Left ventricle myocardium superior (tissue), 1 donor: ENCODE measurements around the gene IFIT1. TPM values are rescaled to one million over a fixed set of nuclear protein-coding genes. Genes with fewer than 3 reads are reported as not detected.
A peak's percentile ranks its signal among the peaks of the same experiment; 100 is the strongest.
"Not testable (repeated sequence)": the region's sequence is repeated elsewhere in the genome, so short reads cannot be mapped to it uniquely, and the experiment has no call there.

Experiments
- ATAC-seq: fragments of 200-7000 bp; cut with Tn5 transposase; one replicate; pipeline ENCODE4 v1.9.1; 2020; ENCODE audit warnings: mild to moderate bottlenecking, moderate library complexity
- DNase-seq: peaks from one replicate; pipeline ENCODE4 v3.0.0-alpha.2; 2020
- intact Hi-C: fragments of 100-400 bp; cut with micrococcal nuclease; formaldehyde crosslinking; loops from one replicate; pipeline ENCODE4 v1.11.0; 2022
- long read RNA-seq: library from polyadenylated mRNA; unstranded; transcript quantifications from one replicate; pipeline ENCODE4 v2.0.0, GENCODE V29; 2021
- total RNA-seq: library from RNA; stranded (reverse); fragmentation: NEBNext Ultra II Directional; extraction: Animal tissue kit (Norgen Biotek cat#: 25700); gene quantifications from one replicate; pipeline ENCODE4 v1.2.1, GENCODE V29; 2021
- donor health status: DM: no; HTN: yes; CAD: no; lungs with severe emphysema.

Gene IFIT1
- 48.0 TPM for total RNA-seq
- long read RNA-seq, transcript IFIT1-201 (2 exons, 1,880 nt): major isoform, 57 of 63 reads
- long read RNA-seq, partial matches to known transcripts: 2 of 63 reads
- long read RNA-seq, other reads (novel, unspliced or antisense): 4 of 63 reads

DNA sequence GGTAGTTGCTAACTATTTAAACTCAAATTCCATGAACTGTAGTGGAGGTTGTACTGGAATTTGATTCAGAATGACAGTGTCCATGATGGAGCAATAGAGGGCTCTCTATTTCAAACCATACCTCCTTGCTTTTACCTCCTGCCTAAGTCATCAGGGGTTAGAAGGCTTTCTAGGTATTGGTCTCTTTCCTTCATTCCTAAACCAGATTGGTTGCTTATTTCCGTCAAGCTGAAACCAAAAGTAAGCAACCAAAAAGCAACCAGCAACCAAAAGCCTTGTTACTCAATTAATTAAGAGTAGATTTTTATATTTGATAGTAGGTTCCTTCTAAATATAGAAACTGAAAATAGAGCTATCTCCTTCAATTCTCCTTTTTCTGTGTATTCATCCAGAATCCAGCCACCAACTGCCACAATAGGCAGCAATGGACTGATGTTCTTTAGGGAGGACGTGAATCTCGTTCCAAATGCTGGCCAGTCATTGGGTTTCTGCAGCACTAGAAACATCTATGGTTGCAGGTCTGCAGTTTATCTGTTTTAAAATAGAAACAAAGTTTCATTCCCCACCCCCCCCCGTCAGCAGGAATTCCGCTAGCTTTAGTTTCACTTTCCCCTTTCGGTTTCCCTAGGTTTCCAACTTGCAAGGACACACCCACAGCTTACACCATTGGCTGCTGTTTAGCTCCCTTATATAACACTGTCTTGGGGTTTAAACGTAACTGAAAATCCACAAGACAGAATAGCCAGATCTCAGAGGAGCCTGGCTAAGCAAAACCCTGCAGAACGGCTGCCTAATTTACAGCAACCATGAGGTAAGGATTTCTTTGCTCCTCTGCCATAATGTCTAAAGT is at the start of gene IFIT1:
IFIT1 (plus strand) TSS at position 717 of the 850 bp plus-strand sequence; CDS start at position 807, 90 bp downstream.
- intact Hi-C loops: no loop called here
- no peak for DNase-seq
- peak; percentile 95 for ATAC-seq

- intact Hi-C loops: no loop called here
- no peak for ATAC-seq
- DNase-seq: no peak
Observed at GRCh38 chr10:89343089-89343767, 49.2 kb upstream of the IFIT1 start.

DNA sequence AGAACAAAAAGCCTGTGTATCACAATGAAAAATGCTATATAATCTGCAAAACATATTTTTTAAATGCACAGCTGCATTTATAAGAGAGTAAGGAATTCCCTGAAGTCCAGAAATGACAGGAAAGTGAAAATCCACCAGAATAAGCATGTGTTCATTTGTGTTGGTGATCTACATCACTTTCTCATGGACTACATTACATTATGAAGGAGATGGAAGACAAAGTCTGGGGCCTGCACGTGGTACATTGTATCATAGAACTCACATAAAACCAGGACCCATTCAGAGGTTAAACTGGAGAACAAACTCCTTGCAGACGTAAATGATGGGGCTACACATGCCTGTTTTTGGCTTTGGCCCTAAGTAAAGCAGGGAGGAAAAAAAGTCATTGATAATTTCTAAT is 48.3 kb upstream of the IFIT1 start:
- no peak for DNase-seq
- no peak for ATAC-seq
- intact Hi-C loops: no loop called here

DNA sequence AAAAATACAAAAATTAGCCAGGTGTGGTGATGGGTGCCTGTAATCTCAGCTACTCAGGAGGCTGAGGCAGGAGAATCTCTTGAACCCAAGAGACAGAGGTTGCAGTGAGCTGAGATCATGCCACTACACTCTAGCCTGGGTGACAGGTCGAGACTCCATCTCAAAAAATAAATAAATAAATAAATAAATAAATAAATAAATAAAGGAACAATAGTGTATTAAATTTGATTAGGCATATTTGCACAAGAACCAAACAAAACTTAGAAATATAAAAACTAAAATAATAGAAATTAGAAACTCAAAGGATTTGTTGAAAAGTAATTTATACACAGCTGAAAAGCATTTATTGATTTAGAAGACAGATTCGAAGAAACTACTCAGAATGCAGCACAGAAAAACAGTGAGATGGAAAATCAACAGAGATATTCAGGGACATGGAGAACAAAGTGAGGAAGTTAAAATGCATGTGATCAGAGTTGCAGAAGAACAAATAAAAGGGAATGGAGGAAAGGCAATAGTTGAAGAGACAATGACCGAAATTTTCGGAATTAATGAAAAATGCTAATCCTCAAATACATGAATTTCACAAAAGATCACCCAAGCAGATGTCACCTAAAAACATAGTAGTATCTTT is 46.9 kb upstream of the IFIT1 start:
- DNase-seq (no peak), ATAC-seq (no peak)
- intact Hi-C loops: no loop called here

GRCh38 chr10:89346405-89347254 is 45.8 kb upstream of the IFIT1 start:
- ATAC-seq: peak; percentile 33
- DNase-seq: no peak
- intact Hi-C loops: no loop called here

DNA sequence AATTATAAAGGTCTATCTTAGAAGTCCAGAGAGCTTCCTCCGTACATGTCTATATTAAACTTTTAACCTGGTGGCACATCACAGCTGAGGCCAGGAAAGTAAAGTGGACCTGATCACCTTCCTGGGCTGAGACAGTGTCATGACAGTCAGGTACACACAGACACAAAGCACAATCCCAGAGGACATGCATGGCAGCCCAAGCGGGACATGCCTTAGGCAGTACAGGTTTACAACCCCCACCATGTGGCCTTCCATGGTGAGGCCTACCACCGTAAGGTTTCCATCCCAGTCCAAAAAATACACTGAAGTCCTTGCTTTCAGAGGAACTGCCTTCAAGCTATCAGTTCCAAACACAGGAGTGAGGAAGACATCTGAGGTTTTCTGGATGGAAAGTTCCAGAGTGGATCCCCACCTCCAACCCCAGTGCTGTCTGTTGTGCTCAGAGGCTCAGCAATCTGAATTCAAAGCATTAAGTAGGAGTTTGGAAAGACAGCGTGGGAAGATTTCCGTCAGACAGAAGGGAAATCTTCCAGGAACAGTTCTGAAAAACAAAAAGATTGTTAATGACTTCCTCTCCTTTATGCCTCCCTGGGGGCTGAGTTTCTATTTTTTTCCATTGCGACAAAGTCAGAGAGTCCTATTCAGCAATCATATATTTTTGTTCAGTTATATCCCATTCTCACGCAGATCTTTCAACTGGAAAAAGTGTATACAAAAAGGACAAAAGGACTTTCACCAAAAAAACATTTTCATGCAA is 44.5 kb upstream of the IFIT1 start:
- DNase-seq (no peak), ATAC-seq (peak; percentile 24)
- intact Hi-C loops: loop anchor here (2.0 kb wide), 1 partner anchor 19 kb away; no protein-coding TSS in a partner anchor

DNA sequence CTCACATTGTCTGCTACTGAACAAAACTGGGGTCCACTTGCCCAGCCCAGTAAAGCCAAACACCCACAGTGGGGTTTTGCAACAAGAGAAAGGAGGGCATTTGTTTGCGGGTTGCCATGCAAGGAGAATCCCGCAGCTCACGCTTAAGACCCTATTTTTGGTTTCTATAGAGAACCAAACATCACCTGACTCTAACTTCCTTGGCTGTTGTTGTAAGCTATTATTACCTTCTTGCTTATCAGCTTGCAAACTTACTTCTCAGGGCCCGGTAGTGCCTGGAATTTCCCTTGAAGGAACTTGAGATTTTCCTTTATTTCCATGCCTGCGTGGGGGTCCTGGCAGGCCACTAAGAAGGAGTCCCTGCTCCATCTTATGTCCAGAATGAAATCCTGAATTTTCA is 43.9 kb upstream of the IFIT1 start:
- ATAC-seq (no peak), DNase-seq (no peak)
- intact Hi-C loops: loop anchor here (2.0 kb wide), 1 partner anchor 20 kb away; no protein-coding TSS in a partner anchor

DNA sequence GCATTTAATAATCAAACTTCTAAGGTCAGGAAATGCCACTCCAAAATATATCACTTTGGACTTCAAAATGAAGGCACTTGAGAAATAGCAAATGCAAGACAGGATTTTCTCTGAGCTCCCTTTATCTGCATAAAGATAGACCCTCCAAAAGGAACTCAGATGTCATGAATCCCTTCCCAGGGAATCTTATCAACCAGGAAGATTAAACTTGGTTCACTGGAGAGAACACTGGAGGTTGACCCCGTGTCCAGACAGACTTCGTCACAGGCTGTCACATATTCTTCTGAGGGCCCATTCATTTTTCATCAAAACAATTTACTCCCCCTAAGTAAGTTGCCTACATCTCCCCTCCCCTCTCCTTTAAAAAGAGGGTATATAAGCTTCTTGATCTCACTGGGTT is 43.4 kb upstream of the IFIT1 start:
- ATAC-seq (no peak), DNase-seq (no peak)
- intact Hi-C loops: loop anchor here (2.0 kb wide), 1 partner anchor 20 kb away; no protein-coding TSS in a partner anchor

- DNase-seq (peak; percentile 53), ATAC-seq (peak; percentile 70)
- intact Hi-C loops: not testable (repeated sequence)
Observed at GRCh38 chr10:89350631-89351315, 41.6 kb upstream of the IFIT1 start.

DNA sequence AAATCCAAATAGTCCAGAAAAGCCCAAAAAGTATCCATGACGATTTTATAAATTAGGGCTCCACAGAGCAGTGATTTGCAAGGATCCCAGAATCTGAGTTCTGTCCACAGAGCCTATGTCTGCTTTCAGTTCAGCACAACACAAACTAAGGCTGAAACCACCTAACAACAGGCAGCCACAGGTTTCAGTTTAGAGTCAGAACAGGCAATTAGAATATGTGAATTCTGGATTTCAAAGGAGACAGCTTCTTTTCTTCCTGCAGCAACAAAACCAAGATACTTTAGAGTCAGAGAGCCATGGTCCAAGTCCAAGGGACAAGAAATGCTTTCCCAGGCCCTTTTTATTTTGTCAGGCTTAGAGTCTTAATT is 41.0 kb upstream of the IFIT1 start:
- intact Hi-C loops: no loop called here
- no peak for DNase-seq
- peak; percentile 35 for ATAC-seq

GRCh38 chr10:89351780-89352597 is 40.4 kb upstream of the IFIT1 start:
- DNase-seq: no peak
- intact Hi-C loops: no loop called here
- ATAC-seq: peak; percentile 78

- no peak for ATAC-seq
- intact Hi-C loops: no loop called here
- no peak for DNase-seq
Observed at GRCh38 chr10:89352802-89353201, 39.6 kb upstream of the IFIT1 start.

GRCh38 chr10:89355394-89355931 is 37.0 kb upstream of the IFIT1 start:
- intact Hi-C loops: no loop called here
- ATAC-seq (no peak), DNase-seq (no peak)

DNA sequence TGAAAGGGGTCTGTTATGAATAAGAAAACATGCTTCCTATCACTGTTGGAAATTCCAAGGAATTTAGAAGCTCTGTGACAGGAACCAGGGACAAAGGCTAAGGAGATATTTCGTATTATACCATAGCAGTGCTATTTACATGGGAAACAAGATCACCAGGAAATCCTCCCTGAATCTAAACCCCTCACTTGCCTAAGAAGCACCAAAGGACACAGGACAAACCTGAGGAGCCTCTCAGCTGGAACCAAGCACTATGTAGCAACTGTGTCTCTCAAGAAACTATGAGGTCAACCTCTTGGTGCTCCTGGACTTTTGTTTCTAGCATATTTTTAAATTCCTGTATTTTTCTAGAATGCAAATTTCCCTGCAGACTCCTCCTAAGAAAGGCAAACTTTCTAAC is 35.3 kb upstream of the IFIT1 start:
- DNase-seq (no peak), ATAC-seq (no peak)
- intact Hi-C loops: no loop called here

- intact Hi-C loops: no loop called here
- no peak for ATAC-seq
- no peak for DNase-seq
Observed at GRCh38 chr10:89357975-89358374, 34.4 kb upstream of the IFIT1 start.

GRCh38 chr10:89360157-89360556 is 32.3 kb upstream of the IFIT1 start:
- DNase-seq: no peak
- ATAC-seq: no peak

GRCh38 chr10:89362929-89363328 is 29.5 kb upstream of the IFIT1 start:
- ATAC-seq (no peak), DNase-seq (no peak)
- intact Hi-C loops: no loop called here

More at GRCh38 chr10:89360157-89360556, 32.3 kb upstream of the IFIT1 start:
- intact Hi-C loops: no loop called here
